ENCODE results near the gene ERICH6B. TPM values are rescaled to one million over a fixed set of nuclear protein-coding genes. Genes with fewer than 3 reads are reported as not detected.

Gene ERICH6B
- total and polyA plus RNA-seq, 10 of the 15 experiments (the other 5 are each of a cell fraction or from before 2014, with no cell fraction given): 0.27 to 0.75 (median 0.33) TPM; not detected in 7

DNA sequence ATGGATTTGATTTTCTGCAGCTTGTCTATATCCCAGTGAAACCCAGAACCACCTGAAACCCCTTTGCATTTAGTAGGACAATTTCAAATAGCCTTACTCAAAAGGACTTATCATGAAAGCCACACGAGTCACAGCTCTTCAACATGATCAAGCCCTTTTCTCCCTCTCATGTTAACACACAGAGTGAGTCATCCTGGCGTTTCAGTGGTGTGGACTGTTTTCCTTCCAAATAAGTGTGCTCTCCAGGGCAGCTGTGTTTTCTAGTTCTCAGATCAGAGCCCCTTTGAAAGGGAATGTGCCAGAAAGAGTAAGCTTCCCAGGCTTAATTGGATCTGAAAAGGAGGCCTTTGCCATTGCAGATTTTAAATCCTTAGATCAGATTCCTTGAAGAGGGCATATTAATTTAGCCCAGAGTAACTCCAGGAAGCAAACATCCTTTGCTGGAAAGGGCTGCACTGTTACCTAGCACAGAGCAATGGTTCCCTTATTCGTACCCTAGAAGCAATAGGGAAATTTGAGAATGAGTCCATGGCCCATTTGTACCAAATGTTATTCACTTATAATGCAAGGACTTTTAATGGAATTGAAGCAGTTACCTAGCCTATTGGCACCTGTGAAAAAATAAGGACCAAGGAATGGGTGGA, 51.3 kb downstream of the ERICH6B start (continued):
- no peak for TF ChIP-seq SMC3 (IDR thresholded peaks at IDR 0.05; ENCODE audit: borderline replicate concordance, low read length)
- no peak for TF ChIP-seq PAX8 (IDR thresholded peaks at IDR 0.05)
- TF ChIP-seq FOXK2 (IDR thresholded peaks at IDR 0.05): no peak
- TF ChIP-seq ZBED1 (IDR thresholded peaks at IDR 0.05; ENCODE audit: borderline replicate concordance): no peak

- H3K4me2 ChIP-seq (ENCODE audit: control insufficient read depth, insufficient read depth): no peak overlapping the region
- ATAC-seq: no peak
- no peak overlapping the region for H2AFZ ChIP-seq (ENCODE audit: control insufficient read depth, low read depth, low read length)
- ChIA-PET CTCF (no interaction called here), SMC1A (ENCODE audit: uncharacterized antibody, unreplicated experiment) (no interaction called here), POLR2A (no interaction called here), RAD21 (ENCODE audit: unreplicated experiment) (no interaction called here)
- intact Hi-C loops (cut with micrococcal nuclease; ENCODE audit: unreplicated experiment): no loop called here
- no peak for FAIRE-seq
- H3K4me3 ChIP-seq: no peak overlapping the region
- H3K36me3 ChIP-seq (ENCODE audit: control insufficient read depth in 2 of 2, insufficient read depth in 2 of 2, low read length in 1 of 2): no peaks in the 10 kb centered on the region
- H3K9me3 ChIP-seq (replicated peaks; ENCODE audit: control insufficient read depth, insufficient read depth, low read length): no peaks in the 10 kb centered on the region
- no peak for DNase-seq (ENCODE audit: low read depth, low spot score)
- no peaks in the 10 kb centered on the region for H4K20me1 ChIP-seq (ENCODE audit: control insufficient read depth, insufficient read depth)
- no peak for TF ChIP-seq ZNF384 (IDR thresholded peaks at IDR 0.05; ENCODE audit: borderline replicate concordance, low read depth, low read length)
- TF ChIP-seq, protein P1, sequence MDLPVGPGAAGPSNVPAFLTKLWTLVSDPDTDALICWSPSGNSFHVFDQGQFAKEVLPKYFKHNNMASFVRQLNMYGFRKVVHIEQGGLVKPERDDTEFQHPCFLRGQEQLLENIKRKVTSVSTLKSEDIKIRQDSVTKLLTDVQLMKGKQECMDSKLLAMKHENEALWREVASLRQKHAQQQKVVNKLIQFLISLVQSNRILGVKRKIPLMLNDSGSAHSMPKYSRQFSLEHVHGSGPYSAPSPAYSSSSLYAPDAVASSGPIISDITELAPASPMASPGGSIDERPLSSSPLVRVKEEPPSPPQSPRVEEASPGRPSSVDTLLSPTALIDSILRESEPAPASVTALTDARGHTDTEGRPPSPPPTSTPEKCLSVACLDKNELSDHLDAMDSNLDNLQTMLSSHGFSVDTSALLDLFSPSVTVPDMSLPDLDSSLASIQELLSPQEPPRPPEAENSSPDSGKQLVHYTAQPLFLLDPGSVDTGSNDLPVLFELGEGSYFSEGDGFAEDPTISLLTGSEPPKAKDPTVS (IDR thresholded peaks at IDR 0.05; ENCODE audit: low read depth, low read length): no peak
- no peak for TF ChIP-seq CBFB (IDR thresholded peaks at IDR 0.05; ENCODE audit: low read depth)
- TF ChIP-seq, protein P2, sequence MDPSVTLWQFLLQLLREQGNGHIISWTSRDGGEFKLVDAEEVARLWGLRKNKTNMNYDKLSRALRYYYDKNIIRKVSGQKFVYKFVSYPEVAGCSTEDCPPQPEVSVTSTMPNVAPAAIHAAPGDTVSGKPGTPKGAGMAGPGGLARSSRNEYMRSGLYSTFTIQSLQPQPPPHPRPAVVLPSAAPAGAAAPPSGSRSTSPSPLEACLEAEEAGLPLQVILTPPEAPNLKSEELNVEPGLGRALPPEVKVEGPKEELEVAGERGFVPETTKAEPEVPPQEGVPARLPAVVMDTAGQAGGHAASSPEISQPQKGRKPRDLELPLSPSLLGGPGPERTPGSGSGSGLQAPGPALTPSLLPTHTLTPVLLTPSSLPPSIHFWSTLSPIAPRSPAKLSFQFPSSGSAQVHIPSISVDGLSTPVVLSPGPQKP (IDR thresholded peaks at IDR 0.05; ENCODE audit: low read depth, low read length): no peak
- TF ChIP-seq CREB1 (IDR thresholded peaks at IDR 0.05; ENCODE audit: low read depth): no peak
- no peak for TF ChIP-seq BRCA1 (IDR thresholded peaks at IDR 0.05; ENCODE audit: low read depth, low read length)
- TF ChIP-seq, protein P3, sequence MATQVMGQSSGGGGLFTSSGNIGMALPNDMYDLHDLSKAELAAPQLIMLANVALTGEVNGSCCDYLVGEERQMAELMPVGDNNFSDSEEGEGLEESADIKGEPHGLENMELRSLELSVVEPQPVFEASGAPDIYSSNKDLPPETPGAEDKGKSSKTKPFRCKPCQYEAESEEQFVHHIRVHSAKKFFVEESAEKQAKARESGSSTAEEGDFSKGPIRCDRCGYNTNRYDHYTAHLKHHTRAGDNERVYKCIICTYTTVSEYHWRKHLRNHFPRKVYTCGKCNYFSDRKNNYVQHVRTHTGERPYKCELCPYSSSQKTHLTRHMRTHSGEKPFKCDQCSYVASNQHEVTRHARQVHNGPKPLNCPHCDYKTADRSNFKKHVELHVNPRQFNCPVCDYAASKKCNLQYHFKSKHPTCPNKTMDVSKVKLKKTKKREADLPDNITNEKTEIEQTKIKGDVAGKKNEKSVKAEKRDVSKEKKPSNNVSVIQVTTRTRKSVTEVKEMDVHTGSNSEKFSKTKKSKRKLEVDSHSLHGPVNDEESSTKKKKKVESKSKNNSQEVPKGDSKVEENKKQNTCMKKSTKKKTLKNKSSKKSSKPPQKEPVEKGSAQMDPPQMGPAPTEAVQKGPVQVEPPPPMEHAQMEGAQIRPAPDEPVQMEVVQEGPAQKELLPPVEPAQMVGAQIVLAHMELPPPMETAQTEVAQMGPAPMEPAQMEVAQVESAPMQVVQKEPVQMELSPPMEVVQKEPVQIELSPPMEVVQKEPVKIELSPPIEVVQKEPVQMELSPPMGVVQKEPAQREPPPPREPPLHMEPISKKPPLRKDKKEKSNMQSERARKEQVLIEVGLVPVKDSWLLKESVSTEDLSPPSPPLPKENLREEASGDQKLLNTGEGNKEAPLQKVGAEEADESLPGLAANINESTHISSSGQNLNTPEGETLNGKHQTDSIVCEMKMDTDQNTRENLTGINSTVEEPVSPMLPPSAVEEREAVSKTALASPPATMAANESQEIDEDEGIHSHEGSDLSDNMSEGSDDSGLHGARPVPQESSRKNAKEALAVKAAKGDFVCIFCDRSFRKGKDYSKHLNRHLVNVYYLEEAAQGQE (IDR thresholded peaks at IDR 0.05; ENCODE audit: low read depth, low read length): no peak
- H3K79me2 ChIP-seq (ENCODE audit: control insufficient read depth, insufficient read depth, low read length): no peaks in the 10 kb centered on the region
- H3K27me3 ChIP-seq (replicated peaks in 1 of 2; ENCODE audit: control insufficient read depth in 2 of 2, insufficient read depth in 2 of 2, low read length in 1 of 2): no peaks in the 10 kb centered on the region
- no peaks in the 10 kb centered on the region for H3K4me1 ChIP-seq (ENCODE audit: control insufficient read depth, insufficient read depth, low read length)
- 4% methylated on average over 4 of the region's 4 CpGs for WGBS (ENCODE audit: insufficient coverage, insufficient replicate concordance, low lambda C conversion rate, missing lambda C conversion rate)
- BruUV-seq (replicated peaks): no TSS peak
- in situ Hi-C loops (cut with MboI): no loop called here
- no peak overlapping the region for H3K27ac ChIP-seq (ENCODE audit: control insufficient read depth, insufficient read depth)
- H3K9ac ChIP-seq (ENCODE audit: control insufficient read depth, insufficient read depth, low read length): no peak overlapping the region
Measured at GRCh38 chr13:45554604-45555109, 60.9 kb downstream of the ERICH6B start.
